ENCODE data around the gene MLN.

DNA sequence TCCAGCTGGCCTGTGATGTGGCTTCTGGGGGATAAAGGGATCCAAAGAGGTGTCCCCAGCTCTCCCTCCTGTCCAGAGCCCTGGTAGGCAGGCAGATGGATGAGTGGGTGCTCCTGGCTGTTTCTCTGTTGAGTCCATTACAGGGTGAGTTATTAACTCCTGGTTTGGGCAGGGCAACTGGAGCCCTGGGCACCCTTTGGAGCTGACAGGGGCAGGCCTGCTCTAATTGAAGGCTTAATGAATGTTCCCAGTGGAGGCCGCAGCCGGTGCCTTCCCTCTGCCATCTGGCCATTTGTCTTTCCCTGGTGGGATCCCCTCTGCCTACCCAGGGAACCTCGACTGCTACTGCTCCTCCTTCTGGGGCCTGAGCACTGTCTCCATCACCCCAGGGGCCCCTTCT is 44.7 kb upstream of the MLN start:
- TF ChIP-seq, protein P1, sequence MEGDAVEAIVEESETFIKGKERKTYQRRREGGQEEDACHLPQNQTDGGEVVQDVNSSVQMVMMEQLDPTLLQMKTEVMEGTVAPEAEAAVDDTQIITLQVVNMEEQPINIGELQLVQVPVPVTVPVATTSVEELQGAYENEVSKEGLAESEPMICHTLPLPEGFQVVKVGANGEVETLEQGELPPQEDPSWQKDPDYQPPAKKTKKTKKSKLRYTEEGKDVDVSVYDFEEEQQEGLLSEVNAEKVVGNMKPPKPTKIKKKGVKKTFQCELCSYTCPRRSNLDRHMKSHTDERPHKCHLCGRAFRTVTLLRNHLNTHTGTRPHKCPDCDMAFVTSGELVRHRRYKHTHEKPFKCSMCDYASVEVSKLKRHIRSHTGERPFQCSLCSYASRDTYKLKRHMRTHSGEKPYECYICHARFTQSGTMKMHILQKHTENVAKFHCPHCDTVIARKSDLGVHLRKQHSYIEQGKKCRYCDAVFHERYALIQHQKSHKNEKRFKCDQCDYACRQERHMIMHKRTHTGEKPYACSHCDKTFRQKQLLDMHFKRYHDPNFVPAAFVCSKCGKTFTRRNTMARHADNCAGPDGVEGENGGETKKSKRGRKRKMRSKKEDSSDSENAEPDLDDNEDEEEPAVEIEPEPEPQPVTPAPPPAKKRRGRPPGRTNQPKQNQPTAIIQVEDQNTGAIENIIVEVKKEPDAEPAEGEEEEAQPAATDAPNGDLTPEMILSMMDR (IDR thresholded peaks at IDR 0.05) = no peak
- no peak for TF ChIP-seq POLR2A (IDR thresholded peaks at IDR 0.05)

Data from thyroid gland (tissue), 4 donors.